IMR-90 (cell line): ENCODE results near the gene KAZN. TPM values are rescaled to one million over a fixed set of nuclear protein-coding genes. Genes with fewer than 3 reads are reported as not detected.

ENCODE experiments used
- ATAC-seq: fragments of 200-7000 bp; cut with Tn5 transposase; 2 replicates; pipeline ENCODE4 v1.9.1; 2020; ENCODE audit warnings: low read depth, mild to moderate bottlenecking, moderate library complexity
- BruUV-seq: library from RNA; stranded (reverse); fragments of 400-500 nt; replicated peaks from 2 replicates; lab custom pipeline; 2021; lab: Mats Ljungman, UMichigan
- CTCF ChIA-PET: fragments of 300-600 bp; formaldehyde crosslinking; extraction: SDS; loops from one replicate; lab custom pipeline; 2021; ENCODE audit warnings: antibody characterized with exemption; lab: Yijun Ruan, JAX
- POLR2A ChIA-PET: fragments of 300-600 bp; sonication (Branson Sonifier 250); formaldehyde crosslinking; loops from one replicate; lab custom pipeline; 2022; ENCODE audit warnings: antibody characterized with exemption; ENCODE audit not compliant: unreplicated experiment; lab: Charles Lee
- DNase-seq: peaks from one replicate; pipeline ENCODE4 v3.0.0; 2013
- H2AFZ ChIP-seq: replicated peaks from 2 replicates; pipeline ENCODE3; 2013; ENCODE audit warnings: low read length, mild to moderate bottlenecking; ENCODE audit not compliant: poor library complexity
- H2AK5ac ChIP-seq: 2 replicates; pipeline ENCODE4 v1.6.1; 2013; ENCODE audit warnings: low read depth, low read length, inconsistent platforms
- H2AK9ac ChIP-seq: replicated peaks from 2 replicates; pipeline ENCODE3; 2013; ENCODE audit warnings: mild to moderate bottlenecking, low read depth, low read length, moderate library complexity; ENCODE audit not compliant: poor library complexity
- H2BK120ac ChIP-seq: 2 replicates; pipeline ENCODE4 v1.6.1; 2013; ENCODE audit warnings: low read depth, low read length, inconsistent platforms
- H2BK15ac ChIP-seq: 3 replicates; pipeline ENCODE4 v1.6.1; 2013; ENCODE audit warnings: low read depth, low read length, inconsistent platforms
- H2BK20ac ChIP-seq: 2 replicates; pipeline ENCODE4 v1.6.1; 2013; ENCODE audit warnings: low read depth, mild to moderate bottlenecking, inconsistent platforms, low read length, moderate library complexity
- H2BK5ac ChIP-seq: 2 replicates; pipeline ENCODE4 v1.6.1; 2013; ENCODE audit warnings: mild to moderate bottlenecking, low read depth, low read length, inconsistent platforms; ENCODE audit not compliant: poor library complexity, severe bottlenecking
- H3K14ac ChIP-seq: replicated peaks from 2 replicates; pipeline ENCODE4 v1.6.1; 2013; ENCODE audit warnings: low read depth, low read length, inconsistent platforms
- H3K18ac ChIP-seq: 2 replicates; pipeline ENCODE4 v1.6.1; 2013; ENCODE audit warnings: low read depth, low read length, control low read depth
- H3K23ac ChIP-seq: 2 replicates; pipeline ENCODE4 v1.6.1; 2013; ENCODE audit warnings: low read depth, low read length, inconsistent platforms
- H3K27ac ChIP-seq: 2 replicates; pipeline ENCODE4 v1.5.1; 2013; ENCODE audit warnings: mild to moderate bottlenecking, control low read depth, low read length; ENCODE audit not compliant: insufficient read depth
- H3K27me3 ChIP-seq: 2 replicates; pipeline ENCODE4 v1.6.1; 2013; ENCODE audit warnings: low read length; ENCODE audit not compliant: control insufficient read depth, insufficient read depth
- H3K36me3 ChIP-seq: 2 replicates; pipeline ENCODE4 v1.6.1; 2013; ENCODE audit warnings: low read length, mixed read lengths; ENCODE audit not compliant: control insufficient read depth, insufficient read depth
- H3K4ac ChIP-seq: 2 replicates; pipeline ENCODE4 v1.6.1; 2013; ENCODE audit warnings: low read depth, low read length, inconsistent platforms
- H3K4me1 ChIP-seq: 2 replicates; pipeline ENCODE4 v1.6.1; 2013; ENCODE audit warnings: low read length, mixed read lengths; ENCODE audit not compliant: control insufficient read depth, insufficient read depth
- H3K4me2 ChIP-seq: 2 replicates; pipeline ENCODE4 v1.6.1; 2013; ENCODE audit warnings: low read depth, mild to moderate bottlenecking, control low read depth, low read length, moderate library complexity
- H3K4me3 ChIP-seq: 2 replicates; pipeline ENCODE4 v1.5.1; 2013; ENCODE audit warnings: low read depth, mild to moderate bottlenecking, control low read depth, low read length, moderate library complexity; ENCODE audit not compliant: insufficient read depth
- H3K56ac ChIP-seq: 2 replicates; pipeline ENCODE4 v1.6.1; 2013; ENCODE audit warnings: low read length, inconsistent platforms; ENCODE audit not compliant: insufficient read depth; ENCODE audit errors: extremely low read depth
- H3K79me1 ChIP-seq, 2 experiments: 2 replicates each; pipeline ENCODE4 v1.6.1; 2013; ENCODE audit warnings: low read length in 2 of 2, inconsistent platforms in 1 of 2, low read depth in 1 of 2
- H3K9ac ChIP-seq: 2 replicates; pipeline ENCODE4 v1.6.1; 2013; ENCODE audit warnings: low read depth, low read length, control low read depth
- H3K9me1 ChIP-seq: 2 replicates; pipeline ENCODE4 v1.6.1; 2013; ENCODE audit warnings: low read length, inconsistent platforms; ENCODE audit not compliant: insufficient read depth
- H3K9me3 ChIP-seq: 2 replicates; pipeline ENCODE4 v1.6.1; 2013; ENCODE audit warnings: low read length; ENCODE audit not compliant: control insufficient read depth, insufficient read depth
- H4K20me1 ChIP-seq: 2 replicates; pipeline ENCODE4 v1.6.1; 2013; ENCODE audit warnings: low read length, inconsistent platforms; ENCODE audit not compliant: insufficient read depth
- H4K5ac ChIP-seq: 2 replicates; pipeline ENCODE4 v1.6.1; 2013; ENCODE audit warnings: mild to moderate bottlenecking, low read depth, low read length, control low read depth
- H4K8ac ChIP-seq, 2 experiments: 2 replicates each; pipeline ENCODE4 v1.6.1; 2013; ENCODE audit warnings: low read depth in 2 of 2, low read length in 2 of 2, control low read depth in 1 of 2, inconsistent platforms in 1 of 2
- H4K91ac ChIP-seq: 2 replicates; pipeline ENCODE4 v1.6.1; 2013; ENCODE audit warnings: low read depth, low read length, inconsistent platforms; ENCODE audit not compliant: insufficient read depth
- CEBPB ChIP-seq: IDR thresholded peaks from 2 replicates; pipeline ENCODE4 v1.6.1; 2012; ENCODE audit warnings: low read depth, low read length, improper control_type of control experiment
- ELK1 ChIP-seq: fragments of 150-350 bp; IDR thresholded peaks from 2 replicates; pipeline ENCODE4 v1.6.1; 2016; ENCODE audit warnings: low read depth, mild to moderate bottlenecking, low read length, moderate library complexity, borderline replicate concordance
- MXI1 ChIP-seq: IDR thresholded peaks from 2 replicates; pipeline ENCODE4 v1.6.1; 2012; ENCODE audit warnings: low read depth, mild to moderate bottlenecking, low read length, moderate library complexity, borderline replicate concordance
- RAD21 ChIP-seq: IDR thresholded peaks from 2 replicates; pipeline ENCODE4 v1.6.1; 2012; ENCODE audit warnings: low read length, improper control_type of control experiment
- RCOR1 ChIP-seq: IDR thresholded peaks from 2 replicates; pipeline ENCODE4 v1.6.1; 2012; ENCODE audit warnings: mild to moderate bottlenecking, low read length, improper control_type of control experiment; ENCODE audit not compliant: insufficient replicate concordance
- SMC3 ChIP-seq: fragments of 150-350 bp; IDR thresholded peaks from 2 replicates; pipeline ENCODE4 v1.6.1; 2016; ENCODE audit warnings: low read depth, mild to moderate bottlenecking, antibody characterized with exemption, low read length, moderate library complexity
- USF2 ChIP-seq: fragments of 150-350 bp; IDR thresholded peaks from 2 replicates; pipeline ENCODE4 v1.6.1; 2017; ENCODE audit warnings: mild to moderate bottlenecking, antibody characterized with exemption, low read length, low read depth
- WGBS, 2 experiments: methylation state at CpG; one replicate each; pipeline versions ENCODE4 v1.1.5 to v1.1.7; 2013; ENCODE audit warnings: missing lambda C conversion rate in 2 of 2; ENCODE audit not compliant: insufficient read length in 1 of 2; ENCODE audit errors: extremely low coverage in 2 of 2; 5-methylcytosine and 5-hydroxymethylcytosine counted together
- dilution Hi-C: fragments of 300-500 bp; cut with HindIII; formaldehyde crosslinking; loops from one replicate; pipeline ENCODE4 v1.14.3; 2018; ENCODE audit warnings: low sequenced_read_pairs; ENCODE audit not compliant: unreplicated experiment
- in situ Hi-C: fragments of 300-500 bp; cut with MboI; formaldehyde crosslinking; loops from 3 replicates; pipeline ENCODE4 v1.14.3; 2019; ENCODE audit warnings: low sequenced_read_pairs, inconsistent platforms, mixed read lengths
- intact Hi-C: fragments of 100-400 bp; cut with micrococcal nuclease; formaldehyde crosslinking; loops from 2 replicates; pipeline ENCODE4 v1.10.0; 2022
- polyA plus RNA-seq, 3 experiments: library from polyadenylated mRNA; depleted of rRNA; stranded (reverse); fragments of >200 nt; gene quantifications; 2 replicates each; pipeline ENCODE4 v1.2.3, GENCODE V29; 2012; ENCODE audit warnings: low replicate concordance in 1 of 3
- total RNA-seq: library from RNA; depleted of rRNA; stranded (reverse); fragments of >200 nt; gene quantifications from 2 replicates; pipeline ENCODE4 v1.2.3, GENCODE V29; 2012

KAZN gene
- total and polyA plus RNA-seq, 2 of the 4 experiments (the other 2 are of a cell fraction): 5.2 to 10.5 TPM

GRCh38 chr1:15076807-15077206 lies 478.3 kb downstream of the KAZN start:
- Histone ChIP-seq H3K56ac (no peak overlapping the region), H2BK15ac (no peak overlapping the region), H3K18ac (no peak overlapping the region), H3K23ac (no peak overlapping the region), H4K91ac (no peak overlapping the region), H3K79me1 (no peaks in the 10 kb centered on the region), H3K27me3 (no peaks in the 10 kb centered on the region), H3K4ac (no peak overlapping the region), H3K4me2 (no peak overlapping the region), H3K36me3 (no peaks in the 10 kb centered on the region), H2BK20ac (no peak overlapping the region), H2BK120ac (no peak overlapping the region), H3K14ac (no peak overlapping the region), H3K4me3 (no peak overlapping the region), H2BK5ac (no peak overlapping the region), H2AFZ (no peak overlapping the region), H3K27ac (no peak overlapping the region), H3K9ac (no peak overlapping the region), H4K20me1 (no peaks in the 10 kb centered on the region), H4K8ac (no peak overlapping the region), H3K9me1 (no peaks in the 10 kb centered on the region), H3K9me3 (no peaks in the 10 kb centered on the region), H2AK9ac (no peak overlapping the region), H4K5ac (no peak overlapping the region), H3K4me1 (no peaks in the 10 kb centered on the region), H2AK5ac (no peak overlapping the region)
- ChIA-PET CTCF (no interaction called here), POLR2A (no interaction called here)
- in situ Hi-C loops (no loop called here), intact Hi-C loops (no loop called here), dilution Hi-C loops (no loop called here)
- DNase-seq (no peak), ATAC-seq (no peak)
- WGBS, 2 experiments: 95% methylated on average over 3 of the region's 9 CpGs; no CpG with 5 or more reads in 1 of the 2 experiments
- no TSS peak for BruUV-seq
- TF ChIP-seq MXI1: no peak
- no peak for TF ChIP-seq ELK1
- TF ChIP-seq RCOR1: no peak
- no peak for TF ChIP-seq CEBPB
- no peak for TF ChIP-seq USF2
- no peak for TF ChIP-seq SMC3
- no peak for TF ChIP-seq RAD21
